HCT116 (cell line): ENCODE data around the gene WDR82.

ENCODE experiments used
- POLR2A ChIP-seq: IDR thresholded peaks from 2 replicates; pipeline ENCODE4 v1.7.0; 2011; ENCODE audit warnings: borderline replicate concordance; ENCODE audit not compliant: insufficient read depth, insufficient read length; ENCODE audit errors: extremely low read depth
- TF ChIP-seq, protein P1 (sequence below): IDR thresholded peaks from 2 replicates; pipeline ENCODE4 v1.6.1; 2012; ENCODE audit warnings: low read depth

DNA sequence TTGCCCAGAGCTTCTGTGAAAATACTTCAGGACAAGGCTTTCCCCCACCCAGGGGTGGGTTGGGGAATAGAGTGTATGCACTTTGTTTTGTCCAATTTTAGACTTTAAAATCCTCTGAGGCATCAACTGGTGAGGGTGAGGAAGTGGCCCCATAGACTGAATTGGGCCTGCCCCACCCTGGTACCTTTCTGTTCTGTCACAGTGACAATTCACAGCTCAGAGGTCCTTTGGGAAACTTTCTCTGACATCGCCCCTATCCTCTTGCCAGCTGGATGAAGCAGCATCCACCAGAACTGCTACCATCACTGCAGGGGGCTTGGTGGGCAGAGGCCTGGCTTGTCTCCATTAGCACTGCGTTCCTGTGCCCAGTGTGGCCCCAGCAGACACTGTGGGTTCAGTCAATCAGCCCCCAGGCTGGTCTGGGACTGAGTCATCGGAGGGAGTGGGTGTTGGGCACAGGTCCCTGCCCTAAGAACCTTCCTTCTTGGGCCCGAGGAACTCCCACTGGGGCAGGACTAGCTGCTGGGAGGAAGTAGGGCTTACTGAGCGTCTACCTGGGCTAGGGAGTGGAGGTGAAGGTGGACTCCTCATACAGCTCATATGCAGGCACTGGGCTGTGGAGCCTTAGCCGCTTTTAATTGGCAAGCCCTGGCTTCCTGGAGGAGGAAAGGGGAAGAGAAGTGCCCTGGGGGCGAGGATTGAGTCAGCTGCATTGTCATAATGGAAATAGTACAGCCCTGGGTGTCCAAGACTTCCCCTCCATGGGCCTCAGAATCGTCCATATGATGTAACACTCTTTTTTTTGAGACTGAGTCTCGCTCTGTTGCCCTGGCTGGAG is 34.4 kb downstream of the WDR82 start:
- TF ChIP-seq, protein P1, sequence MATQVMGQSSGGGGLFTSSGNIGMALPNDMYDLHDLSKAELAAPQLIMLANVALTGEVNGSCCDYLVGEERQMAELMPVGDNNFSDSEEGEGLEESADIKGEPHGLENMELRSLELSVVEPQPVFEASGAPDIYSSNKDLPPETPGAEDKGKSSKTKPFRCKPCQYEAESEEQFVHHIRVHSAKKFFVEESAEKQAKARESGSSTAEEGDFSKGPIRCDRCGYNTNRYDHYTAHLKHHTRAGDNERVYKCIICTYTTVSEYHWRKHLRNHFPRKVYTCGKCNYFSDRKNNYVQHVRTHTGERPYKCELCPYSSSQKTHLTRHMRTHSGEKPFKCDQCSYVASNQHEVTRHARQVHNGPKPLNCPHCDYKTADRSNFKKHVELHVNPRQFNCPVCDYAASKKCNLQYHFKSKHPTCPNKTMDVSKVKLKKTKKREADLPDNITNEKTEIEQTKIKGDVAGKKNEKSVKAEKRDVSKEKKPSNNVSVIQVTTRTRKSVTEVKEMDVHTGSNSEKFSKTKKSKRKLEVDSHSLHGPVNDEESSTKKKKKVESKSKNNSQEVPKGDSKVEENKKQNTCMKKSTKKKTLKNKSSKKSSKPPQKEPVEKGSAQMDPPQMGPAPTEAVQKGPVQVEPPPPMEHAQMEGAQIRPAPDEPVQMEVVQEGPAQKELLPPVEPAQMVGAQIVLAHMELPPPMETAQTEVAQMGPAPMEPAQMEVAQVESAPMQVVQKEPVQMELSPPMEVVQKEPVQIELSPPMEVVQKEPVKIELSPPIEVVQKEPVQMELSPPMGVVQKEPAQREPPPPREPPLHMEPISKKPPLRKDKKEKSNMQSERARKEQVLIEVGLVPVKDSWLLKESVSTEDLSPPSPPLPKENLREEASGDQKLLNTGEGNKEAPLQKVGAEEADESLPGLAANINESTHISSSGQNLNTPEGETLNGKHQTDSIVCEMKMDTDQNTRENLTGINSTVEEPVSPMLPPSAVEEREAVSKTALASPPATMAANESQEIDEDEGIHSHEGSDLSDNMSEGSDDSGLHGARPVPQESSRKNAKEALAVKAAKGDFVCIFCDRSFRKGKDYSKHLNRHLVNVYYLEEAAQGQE = no peak
- TF ChIP-seq POLR2A = no peak
